Sigmoid colon (tissue), 4 donors: Measurements from ENCODE around the gene C4A.
"Not testable (repeated sequence)": the region's sequence is repeated elsewhere in the genome, so short reads cannot be mapped to it uniquely, and the experiment has no call there.

ENCODE experiments used
- CTCF ChIP-seq, 4 experiments: fragments of 450-650 bp in 3 of 4; fragments of 200-600 bp in 1 of 4; IDR thresholded peaks; one replicate each; pipeline ENCODE4 v1.5.1; 2016 to 2019; ENCODE audit warnings: antibody characterized with exemption in 4 of 4, mild to moderate bottlenecking in 3 of 4, moderate library complexity in 2 of 4
- POLR2AphosphoS5 ChIP-seq, 4 donors: sonication (generic); formaldehyde crosslinking; IDR thresholded peaks; one replicate each; pipeline ENCODE4 v1.6.1; 2017; ENCODE audit warnings: antibody characterized with exemption in 4 of 4

DNA sequence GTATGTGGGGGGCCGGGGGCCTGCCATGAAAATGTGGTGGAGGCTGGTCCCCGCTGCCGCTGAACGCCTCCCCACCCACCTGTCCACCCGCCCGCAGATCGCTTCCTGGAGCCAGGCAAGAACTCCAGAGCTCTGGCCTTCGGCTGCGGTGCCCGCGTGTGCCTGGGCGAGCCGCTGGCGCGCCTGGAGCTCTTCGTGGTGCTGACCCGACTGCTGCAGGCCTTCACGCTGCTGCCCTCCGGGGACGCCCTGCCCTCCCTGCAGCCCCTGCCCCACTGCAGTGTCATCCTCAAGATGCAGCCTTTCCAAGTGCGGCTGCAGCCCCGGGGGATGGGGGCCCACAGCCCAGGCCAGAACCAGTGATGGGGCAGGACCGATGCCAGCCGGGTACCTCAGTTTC, 26.2 kb downstream of the C4A start:
- not testable (repeated sequence) for TF ChIP-seq POLR2AphosphoS5, CTCF (IDR thresholded peaks at IDR 0.05)
